T-helper 2 cell treated with Interferon-gamma antibody and Interleukin-4, amounts not matched to agents 100 ng/mL and 5 ng/mL, for 36 hours (primary cell): Measurements from ENCODE around the gene CYP4F12. TPM values are rescaled to one million over a fixed set of nuclear protein-coding genes. Genes with fewer than 3 reads are reported as not detected.

ENCODE experiments used
- intact Hi-C: fragments of 100-400 bp; cut with micrococcal nuclease; formaldehyde crosslinking; loops from one replicate; pipeline ENCODE4 v1.15.1; 2023
- total RNA-seq: library from RNA; stranded (reverse); gene quantifications from 2 replicates; pipeline ENCODE4 v1.2.3, GENCODE V29; 2022

The CYP4F12 gene, protein sequence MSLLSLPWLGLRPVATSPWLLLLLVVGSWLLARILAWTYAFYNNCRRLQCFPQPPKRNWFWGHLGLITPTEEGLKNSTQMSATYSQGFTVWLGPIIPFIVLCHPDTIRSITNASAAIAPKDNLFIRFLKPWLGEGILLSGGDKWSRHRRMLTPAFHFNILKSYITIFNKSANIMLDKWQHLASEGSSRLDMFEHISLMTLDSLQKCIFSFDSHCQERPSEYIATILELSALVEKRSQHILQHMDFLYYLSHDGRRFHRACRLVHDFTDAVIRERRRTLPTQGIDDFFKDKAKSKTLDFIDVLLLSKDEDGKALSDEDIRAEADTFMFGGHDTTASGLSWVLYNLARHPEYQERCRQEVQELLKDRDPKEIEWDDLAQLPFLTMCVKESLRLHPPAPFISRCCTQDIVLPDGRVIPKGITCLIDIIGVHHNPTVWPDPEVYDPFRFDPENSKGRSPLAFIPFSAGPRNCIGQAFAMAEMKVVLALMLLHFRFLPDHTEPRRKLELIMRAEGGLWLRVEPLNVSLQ
- total RNA-seq: not detected in 2 replicates

DNA sequence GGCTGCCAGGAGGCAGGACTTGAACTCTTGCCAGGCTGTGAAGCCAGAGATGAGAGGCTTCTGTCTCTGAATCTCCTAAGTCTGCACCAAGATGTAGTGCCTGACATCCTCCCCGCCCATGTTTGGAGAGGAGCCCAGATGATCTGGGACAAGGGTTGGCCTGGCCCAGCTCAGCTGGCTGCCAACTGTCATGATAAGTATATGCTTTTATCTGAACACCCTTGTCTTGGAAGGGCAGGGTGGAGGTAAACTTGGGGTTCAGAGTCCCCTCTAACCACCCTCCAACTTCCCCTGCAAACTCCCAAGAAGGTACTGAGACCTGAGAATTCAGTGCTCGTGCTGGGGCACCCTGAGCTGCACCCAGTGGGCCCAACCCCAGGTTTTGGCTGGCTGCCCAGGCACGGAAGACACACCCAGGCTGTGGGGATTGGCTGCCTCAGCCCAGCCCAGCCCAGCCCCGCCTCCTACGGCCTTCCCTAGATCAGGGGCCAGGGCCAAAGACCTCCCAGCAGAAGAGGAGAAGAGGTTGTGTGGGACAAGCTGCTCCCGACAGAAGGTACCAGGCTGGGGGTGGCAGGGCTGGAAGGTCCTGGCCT, at the start of gene CYP4F12:
TSS of gene CYP4F12 (plus strand) at position 508 of the 596 bp plus-strand sequence. CDS start 443 bp downstream, outside the sequence.
- intact Hi-C loops: no loop called here

DNA sequence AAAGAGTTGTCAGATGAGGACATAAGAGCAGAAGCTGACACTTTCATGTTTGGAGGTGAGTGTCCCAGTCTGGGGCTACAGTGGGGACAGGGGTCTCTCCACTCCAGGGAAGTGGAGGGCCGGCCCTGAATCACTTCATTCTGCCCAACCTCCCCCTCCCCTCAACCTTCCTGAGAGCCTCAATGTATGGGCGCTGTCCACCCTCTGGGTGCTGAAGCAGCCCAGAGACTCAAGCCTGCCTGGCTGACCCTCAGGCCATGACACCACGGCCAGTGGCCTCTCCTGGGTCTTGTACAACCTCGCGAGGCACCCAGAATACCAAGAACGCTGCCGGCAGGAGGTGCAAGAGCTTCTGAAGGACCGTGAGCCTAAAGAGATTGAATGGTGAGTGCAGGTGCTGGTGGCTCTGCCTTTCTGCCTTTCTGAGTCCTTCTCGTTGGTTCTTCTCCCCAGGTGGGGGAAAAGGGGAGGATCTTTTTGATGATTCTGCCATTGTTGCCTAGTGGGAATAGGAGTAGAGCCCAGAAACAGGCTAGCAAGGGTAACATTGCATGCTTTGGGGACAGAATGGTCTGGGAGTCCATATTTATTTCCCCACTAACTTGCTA, 49.1 kb upstream of the CYP4F12 start:
- intact Hi-C loops: loop anchor here (10.0 kb wide), 1 partner anchor 401 kb away; no protein-coding TSS in a partner anchor

DNA sequence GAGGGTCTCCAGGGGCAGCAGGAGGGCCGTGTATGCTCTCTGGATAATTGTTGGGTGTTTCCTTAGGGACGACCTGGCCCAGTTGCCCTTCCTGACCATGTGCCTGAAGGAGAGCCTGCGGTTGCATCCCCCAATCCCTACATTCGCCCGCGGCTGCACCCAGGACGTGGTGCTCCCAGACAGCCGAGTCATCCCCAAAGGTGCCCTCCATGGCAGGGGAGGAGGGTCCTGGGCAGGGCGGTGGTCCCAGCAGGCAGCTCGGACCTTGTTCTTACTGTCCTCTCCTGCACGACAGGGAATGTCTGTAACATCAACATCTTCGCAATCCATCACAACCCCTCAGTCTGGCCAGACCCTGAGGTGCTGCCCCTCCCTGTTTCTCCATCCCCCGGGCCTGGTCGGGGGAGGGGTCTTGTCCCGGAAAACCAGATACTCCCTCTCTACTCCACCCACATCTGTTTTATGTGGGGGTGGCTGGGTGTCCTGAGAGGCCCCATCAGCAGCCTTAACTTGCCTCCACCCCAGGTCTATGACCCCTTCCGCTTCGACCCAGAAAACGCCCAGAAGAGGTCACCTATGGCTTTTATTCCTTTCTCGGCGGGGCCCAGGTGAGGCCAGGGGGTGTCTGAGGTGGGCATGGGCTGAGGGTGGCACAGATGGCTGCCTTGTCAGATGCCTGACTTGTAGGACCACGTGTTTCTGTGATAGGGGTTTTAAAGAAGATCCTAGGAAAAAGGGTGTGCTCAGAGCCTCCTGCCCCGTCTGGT, 44.5 kb upstream of the CYP4F12 start:
- intact Hi-C loops: loop anchor here (1.0 to 10.0 kb wide), 2 partner anchors 241 to 396 kb away; no protein-coding TSS in a partner anchor

DNA sequence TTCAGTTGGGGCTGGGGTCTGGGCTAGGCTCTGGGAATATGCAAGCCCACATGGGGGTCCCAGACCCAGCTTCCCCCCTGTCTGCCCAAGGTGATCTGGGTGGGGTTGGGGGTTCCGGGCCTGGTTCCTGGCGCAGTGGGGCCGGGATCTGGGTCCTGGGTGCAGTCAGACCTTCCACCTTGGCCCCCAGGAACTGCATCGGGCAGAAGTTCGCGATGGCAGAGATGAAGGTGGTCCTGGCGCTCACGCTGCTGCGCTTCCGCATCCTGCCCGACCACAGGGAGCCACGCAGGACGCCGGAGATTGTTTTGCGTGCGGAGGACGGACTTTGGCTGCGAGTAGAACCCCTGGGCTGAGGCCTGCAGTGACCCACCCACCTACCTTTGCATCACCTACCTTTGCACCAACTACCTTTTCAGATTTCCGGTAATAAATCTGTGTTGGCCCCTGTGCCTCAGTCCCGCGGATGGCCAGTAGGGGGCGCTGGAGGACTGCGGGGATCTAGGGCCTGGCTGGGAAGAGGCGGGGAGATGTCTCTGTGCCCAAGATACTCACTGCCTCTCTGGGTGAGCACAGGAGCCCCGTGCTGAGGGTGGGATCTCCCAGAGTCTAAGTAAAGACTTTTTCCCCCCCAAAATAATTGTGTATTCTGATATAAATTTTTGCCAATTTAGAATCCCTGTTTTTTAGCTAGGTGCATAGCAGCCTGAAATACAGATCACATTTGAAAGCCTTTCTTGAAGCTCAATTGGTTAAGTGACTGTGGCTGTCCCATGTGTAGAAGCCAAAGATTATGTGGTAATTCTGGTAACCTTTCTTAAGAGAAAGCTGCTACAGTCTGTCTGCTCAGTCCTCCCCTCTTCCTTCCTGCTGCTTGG, 43.6 kb upstream of the CYP4F12 start:
- intact Hi-C loops: loop anchor here (1.0 to 10.0 kb wide), 2 partner anchors 240 to 396 kb away; no protein-coding TSS in a partner anchor

DNA sequence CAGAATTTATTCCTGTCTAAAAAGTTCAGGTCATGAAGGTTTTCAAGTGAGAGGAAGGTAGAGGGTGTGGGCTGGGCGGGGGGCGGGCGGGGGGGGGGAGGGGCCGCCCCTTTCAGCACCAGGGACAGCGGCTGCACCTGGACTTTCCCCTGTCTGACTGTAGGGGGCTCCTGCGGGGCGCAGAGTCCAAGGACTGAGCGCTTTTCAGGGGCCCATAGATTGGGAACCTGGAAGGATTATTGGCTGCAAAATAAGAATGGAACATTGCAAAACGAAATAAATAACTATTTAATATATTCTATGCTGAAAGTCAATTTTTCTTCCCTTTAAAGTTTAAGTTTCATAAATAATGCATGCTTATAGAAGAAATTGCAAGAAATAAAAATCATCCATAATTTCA, 41.1 kb upstream of the CYP4F12 start:
- intact Hi-C loops: no loop called here

DNA sequence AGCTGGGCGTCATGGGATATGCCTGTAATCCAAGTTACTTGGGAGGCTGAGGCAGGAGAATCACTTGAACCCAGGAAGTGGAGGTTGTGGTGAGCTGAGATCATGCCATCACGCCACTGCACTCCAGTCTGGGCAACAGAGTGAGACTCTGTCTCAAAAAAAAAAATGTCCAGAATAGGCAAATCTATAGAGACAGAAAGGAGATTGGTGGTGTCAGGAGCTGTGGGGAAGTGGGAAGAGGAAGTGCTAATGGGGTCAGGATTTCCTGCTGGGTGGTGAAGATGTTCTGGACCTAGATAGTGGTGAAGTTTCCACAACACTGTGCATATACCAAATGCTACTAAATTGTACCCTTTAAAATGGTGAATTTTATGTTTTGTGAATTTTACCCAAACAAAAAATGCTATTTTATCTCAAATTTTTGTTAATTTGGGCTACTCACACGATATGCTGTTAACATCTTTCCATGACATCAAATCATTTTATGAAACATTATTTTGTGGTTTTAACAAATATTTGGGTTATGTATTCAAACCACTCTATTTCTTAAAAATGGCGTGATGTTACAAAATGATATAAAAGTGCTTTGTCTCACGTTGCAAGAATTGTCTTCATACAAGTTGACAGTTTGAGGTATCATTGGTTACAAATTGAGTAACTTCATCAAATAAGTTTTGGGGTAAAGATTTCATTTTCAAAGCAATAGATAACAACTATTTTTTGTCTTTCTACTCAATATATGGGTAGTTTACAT, 39.6 kb upstream of the CYP4F12 start:
- intact Hi-C loops: no loop called here

DNA sequence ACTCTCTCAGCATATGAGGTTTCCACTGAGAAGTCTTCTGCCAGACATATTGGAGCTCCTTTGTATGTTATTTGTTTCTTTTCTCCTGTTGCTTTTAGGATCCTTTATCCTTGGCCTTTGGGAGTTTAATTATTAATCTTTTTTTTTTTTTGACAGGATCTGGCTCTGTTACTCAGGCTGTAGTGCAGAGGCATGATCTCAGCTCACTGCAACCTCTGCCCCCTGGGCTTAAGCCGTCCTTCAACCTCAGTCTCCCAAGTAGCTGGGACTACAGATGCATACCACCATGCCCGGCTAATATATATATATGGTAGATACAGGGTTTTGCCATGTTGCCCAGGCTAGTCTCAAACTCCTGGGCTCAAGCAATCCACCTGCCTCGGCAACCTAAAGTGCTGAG, 38.8 kb upstream of the CYP4F12 start:
- intact Hi-C loops: no loop called here

DNA sequence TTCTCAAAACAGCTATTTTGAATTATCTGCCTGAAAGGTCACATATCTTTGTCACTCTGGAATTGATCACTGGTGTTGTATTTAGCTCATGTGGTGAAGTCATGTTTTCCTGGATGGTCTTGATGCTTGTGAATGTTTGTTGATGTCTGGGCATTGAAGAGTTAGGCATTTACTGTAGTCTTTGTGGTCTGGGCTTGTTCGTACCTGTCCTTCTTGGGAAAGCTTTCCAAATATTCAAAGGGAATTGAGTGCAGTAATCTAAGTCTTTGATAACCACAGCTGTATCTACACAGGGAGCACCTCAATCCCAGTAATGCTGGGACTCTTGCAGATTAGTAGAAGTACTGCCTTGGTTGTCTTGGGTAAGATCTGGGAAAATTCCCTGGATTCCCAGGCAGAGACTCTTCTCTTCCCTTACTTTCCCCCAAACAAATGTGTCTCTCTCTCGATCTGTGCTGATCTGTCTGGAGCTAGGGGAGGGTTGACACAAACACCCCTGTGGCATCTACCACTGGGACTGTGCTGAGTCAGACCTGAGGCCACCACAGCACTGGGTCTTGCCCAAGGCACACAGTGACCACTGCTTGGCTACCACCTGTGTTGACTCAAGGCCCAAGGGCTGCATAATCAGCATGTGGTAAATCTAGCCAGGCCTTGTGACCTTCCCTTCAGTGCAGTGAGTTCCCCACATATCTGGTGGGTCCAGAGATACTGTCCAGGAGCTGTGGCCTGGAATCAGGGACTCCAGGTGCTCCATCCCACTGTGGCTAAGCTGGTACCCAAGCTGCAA, 37.7 kb upstream of the CYP4F12 start:
- intact Hi-C loops: no loop called here

DNA sequence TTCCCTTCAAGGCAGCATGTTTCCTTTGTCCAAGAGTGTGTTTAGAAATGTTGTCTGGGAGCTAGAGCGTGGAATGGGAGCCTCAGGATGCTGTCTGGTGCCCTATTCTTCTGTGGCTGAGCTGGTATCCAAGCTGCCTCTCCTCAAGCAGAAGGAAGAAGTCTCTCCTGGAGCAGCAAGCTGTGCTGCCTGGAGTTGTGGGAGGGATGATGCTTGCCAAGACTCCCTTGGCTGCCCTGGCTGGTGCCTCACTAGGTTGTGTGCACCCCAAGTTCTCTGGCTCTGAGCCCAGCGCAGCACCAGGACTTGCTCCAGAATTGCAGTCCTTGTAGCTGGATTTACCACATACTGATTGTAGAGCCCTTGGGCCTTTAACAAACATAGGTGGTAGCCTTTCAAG, 36.9 kb upstream of the CYP4F12 start:
- intact Hi-C loops: no loop called here

DNA sequence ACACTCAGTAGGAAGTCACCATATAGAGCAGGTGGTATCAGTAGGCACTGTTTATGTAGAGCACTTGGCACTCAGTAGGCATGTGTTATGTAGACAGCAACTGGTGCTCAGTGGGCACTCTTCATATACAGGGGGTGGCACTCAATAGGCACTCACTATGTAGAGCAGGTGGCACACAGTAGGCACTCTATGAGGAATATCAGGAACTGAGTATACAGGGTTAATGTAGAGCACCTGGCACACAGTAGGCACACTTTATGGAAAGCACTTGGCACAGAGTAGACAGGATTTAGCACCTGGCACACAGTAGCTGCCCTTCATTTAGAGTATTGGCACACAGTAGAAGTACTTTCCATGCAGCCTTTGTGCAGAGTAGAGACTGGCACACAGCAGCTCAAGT, 33.3 kb upstream of the CYP4F12 start:
- intact Hi-C loops: no loop called here

DNA sequence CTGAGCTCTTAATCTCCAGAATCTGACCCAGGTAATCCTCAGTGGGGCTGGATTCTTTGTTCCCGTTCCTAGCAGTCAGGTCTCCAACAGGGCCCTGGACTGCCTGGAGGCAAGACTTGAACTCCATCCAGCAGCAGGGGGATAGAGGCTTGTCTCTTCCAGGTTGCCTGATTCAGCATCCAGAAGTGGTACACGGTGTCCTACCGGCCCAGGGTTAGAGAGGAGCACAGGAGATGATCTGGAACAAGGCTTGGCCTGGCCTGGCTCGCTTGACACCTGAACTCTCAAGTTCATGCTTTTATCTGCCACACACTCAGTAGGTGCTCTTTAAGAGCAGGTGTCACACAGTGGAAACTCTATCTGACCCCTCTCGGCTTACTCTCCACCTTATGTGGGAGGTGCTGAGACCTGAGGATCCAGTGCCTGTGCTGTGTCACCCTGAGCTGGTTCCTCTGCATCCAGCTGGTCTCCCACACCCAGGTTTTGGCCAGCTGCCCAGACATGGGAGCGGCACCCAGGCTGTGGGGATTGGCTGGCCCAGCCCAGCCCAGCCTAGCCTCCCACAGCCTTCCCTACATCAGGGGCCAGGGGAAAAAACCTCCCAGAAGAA, 32.5 kb upstream of the CYP4F12 start, which contains the start of gene CYP4F3:
TSS of gene CYP4F3 (plus strand) at position 604 of the 610 bp plus-strand sequence. CDS start 519 bp downstream, outside the sequence.
- intact Hi-C loops: no loop called here

DNA sequence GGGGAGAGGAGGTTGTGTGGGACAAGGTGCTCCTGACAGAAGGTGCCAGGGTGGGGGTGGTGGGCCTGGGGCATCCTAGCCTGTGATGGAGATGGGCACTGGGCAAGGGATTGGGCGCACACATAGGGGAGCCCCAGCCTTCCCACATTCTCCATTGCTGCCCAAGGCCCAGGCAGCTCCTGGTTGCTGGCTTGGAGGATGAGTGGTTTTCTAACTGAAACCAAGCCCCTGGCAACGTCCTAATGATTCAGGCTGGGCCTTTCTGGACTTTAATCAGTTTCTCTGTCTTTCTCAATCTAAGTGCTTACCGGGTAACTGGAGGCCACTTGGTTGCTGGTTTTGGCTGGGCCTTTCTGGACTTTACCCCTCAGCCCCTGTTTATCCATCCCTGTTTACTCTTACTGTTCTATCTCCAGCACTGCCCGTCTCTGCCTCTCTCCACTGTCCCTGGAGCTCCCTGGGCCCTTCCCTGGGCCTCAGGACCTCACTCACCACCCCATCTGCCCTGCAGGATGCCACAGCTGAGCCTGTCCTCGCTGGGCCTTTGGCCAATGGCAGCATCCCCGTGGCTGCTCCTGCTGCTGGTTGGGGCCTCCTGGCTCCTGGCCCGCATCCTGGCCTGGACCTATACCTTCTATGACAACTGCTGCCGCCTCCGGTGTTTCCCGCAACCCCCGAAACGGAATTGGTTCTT, 31.8 kb upstream of the CYP4F12 start:
- intact Hi-C loops: no loop called here

DNA sequence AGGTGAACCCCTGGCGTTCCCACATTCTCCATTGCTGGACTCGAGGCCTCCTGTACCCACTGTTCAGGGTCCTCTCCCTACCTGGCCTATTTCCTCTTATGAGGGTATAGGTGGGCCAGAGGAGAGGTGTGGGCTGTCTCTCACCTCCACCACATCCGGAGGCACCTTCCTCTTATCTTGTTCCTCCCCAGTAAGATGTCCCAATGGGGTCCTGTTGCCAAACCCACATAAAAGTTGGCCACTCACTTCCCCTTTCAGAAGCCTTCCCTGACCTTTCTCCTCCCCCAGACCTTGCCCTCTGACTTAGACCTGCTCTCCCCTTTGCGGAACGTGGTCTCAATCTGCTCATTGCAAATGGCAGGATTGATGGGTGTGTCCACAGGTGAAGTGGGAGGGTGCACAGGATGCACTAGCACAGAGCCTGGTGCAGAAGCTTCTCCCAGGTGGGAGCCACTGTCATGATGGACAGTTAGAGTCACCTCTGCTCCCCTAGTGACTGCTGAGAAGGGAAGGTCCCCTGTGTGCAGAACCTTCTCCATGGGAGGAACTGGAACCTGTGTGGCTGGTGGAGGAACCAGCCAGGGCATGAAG, 30.9 kb upstream of the CYP4F12 start:
- intact Hi-C loops: no loop called here

DNA sequence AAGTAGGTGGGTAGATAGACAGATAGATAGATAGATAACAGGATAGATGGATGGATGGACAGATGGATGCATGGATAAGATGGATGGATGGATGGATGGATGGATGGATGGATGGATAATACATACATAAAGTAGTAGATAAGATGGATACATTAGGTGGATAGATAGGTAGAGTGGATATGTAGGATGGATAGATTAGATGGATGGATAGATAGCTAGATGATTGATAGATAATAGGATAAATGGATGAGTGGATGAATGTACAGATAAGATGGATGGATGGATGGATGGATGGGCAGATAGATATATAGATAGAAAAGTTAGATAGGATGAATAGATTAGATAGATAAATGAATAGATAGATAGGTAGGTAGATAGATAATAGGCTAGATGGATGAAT, 30.1 kb upstream of the CYP4F12 start:
- intact Hi-C loops: no loop called here

DNA sequence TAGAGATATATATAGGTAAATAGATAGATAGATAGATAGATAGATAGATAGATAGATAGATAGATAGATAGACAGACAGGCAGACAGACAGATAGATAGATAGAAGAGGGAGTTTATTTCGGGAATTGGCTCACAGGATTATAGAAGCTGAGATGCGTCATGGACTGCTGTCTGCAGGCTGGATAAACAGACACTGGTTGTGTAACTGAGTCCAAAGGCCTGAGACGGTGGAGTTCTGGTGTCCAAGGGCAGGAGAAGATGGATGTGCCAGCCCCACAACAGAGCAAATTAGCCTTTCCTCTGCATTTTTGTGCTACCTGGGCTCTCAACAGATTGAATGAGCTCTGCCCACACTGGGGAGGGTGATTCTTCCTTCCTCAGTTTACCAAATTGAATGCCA, 29.5 kb upstream of the CYP4F12 start:
- intact Hi-C loops: no loop called here

DNA sequence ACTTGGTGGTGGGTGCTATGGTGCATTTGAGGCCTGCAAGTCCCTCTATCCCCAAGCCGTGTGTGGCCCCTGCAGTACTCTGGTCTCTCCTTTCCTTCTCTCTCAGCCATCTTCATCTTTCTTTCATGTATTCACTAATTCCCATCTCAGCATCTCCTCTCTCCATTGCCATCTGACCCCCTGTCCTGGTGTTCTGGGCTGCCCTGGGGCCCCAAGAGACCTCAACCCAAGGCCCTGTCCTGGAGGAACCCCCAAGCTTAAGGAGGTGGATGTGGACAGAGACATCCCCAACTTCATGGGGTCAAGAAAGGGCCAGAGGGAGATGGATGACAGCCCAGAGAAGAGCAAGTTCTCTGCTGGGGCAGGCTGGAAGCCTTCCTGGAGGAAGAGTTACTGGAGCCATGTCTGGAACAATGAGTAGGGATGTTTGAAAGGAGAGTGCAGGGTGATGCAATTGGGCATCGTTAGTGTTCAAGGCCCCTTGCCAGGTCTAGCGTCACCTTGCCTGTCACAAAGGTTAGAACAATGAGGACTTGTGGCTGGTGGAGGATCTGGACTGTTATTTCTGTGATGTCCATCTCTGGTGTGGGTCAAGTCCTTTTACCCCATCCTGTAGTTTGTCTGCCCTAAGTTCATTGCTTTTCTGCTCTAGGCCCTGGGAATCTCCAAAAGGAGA, 28.7 kb upstream of the CYP4F12 start:
- intact Hi-C loops: no loop called here

DNA sequence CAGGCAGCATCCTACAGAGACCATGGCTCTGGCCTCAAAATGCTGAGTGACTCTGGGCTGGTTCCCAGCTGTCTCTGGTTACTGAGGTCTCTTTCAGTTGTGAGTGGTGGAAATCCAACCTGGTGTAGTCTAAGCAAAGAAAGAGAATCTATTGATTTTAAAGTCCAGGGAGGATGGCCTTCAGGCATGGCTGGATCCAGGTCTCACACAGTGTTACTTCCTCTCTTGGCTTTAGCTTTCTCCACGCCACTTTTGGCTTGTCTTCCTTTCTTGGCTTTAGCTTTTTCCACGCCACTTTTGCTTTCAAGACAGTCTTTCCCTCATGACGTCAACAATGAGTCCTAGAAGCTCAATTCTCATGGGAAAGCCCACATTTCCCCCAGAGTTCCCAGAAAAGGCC, 28.1 kb upstream of the CYP4F12 start:
- intact Hi-C loops: no loop called here
